ENCODE measurements around the gene TLDC2.

Gene TLDC2

GRCh38 chr20:36856691-36857635, 19.0 kb upstream of the TLDC2 start:
- Histone ChIP-seq H3K36me3 (ENCODE audit: insufficient read depth, low read length) (no peaks in the 10 kb centered on the region), H3K4me1 (ENCODE audit: insufficient read depth, low read length) (peaks cover 76% of the 10 kb centered on the region), H3K9ac (ENCODE audit: low read depth, low read length) (no peak overlapping the region), H3K9me3 (ENCODE audit: control insufficient read depth, insufficient read depth, low read length) (no peaks in the 10 kb centered on the region)

- H3K36me3 ChIP-seq (ENCODE audit: insufficient read depth, low read length): no peaks in the 10 kb centered on the region
- peaks cover 64% of the 10 kb centered on the region for H3K4me1 ChIP-seq (ENCODE audit: insufficient read depth, low read length)
- no peak overlapping the region for H3K9ac ChIP-seq (ENCODE audit: low read depth, low read length)
- H3K9me3 ChIP-seq (ENCODE audit: control insufficient read depth, insufficient read depth, low read length): no peaks in the 10 kb centered on the region
These were observed 16.7 kb upstream of the TLDC2 start for GRCh38 chr20:36859282-36859555.

GRCh38 chr20:36859700-36860330, 16.1 kb upstream of the TLDC2 start:
- H3K4me1 ChIP-seq (ENCODE audit: insufficient read depth, low read length): peaks cover 58% of the 10 kb centered on the region
- no peaks in the 10 kb centered on the region for H3K36me3 ChIP-seq (ENCODE audit: insufficient read depth, low read length)
- no peaks in the 10 kb centered on the region for H3K9me3 ChIP-seq (ENCODE audit: control insufficient read depth, insufficient read depth, low read length)
- no peak overlapping the region for H3K9ac ChIP-seq (ENCODE audit: low read depth, low read length)

DNA sequence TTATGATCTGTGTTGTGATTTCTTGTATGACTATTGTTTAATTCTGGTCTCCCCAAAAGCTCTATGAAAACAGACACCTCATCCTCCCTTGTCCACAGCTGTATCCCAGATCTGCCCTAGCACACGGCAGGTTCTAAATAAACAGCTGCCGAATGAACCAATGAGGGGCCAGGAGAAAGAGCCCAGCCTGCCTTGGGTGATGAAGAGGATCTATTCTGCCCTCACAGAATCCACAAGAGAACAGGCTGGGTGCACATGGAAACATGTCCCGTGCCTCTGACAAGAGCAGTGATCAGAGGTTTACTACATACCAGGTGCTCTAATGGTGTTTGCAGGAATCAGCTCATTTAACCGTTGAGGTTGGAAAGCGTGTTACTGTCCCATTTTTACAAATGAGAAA, 15.6 kb upstream of the TLDC2 start:
- H3K9me3 ChIP-seq (ENCODE audit: control insufficient read depth, insufficient read depth, low read length): no peaks in the 10 kb centered on the region
- H3K36me3 ChIP-seq (ENCODE audit: insufficient read depth, low read length): no peaks in the 10 kb centered on the region
- no peak overlapping the region for H3K9ac ChIP-seq (ENCODE audit: low read depth, low read length)
- peaks cover 54% of the 10 kb centered on the region for H3K4me1 ChIP-seq (ENCODE audit: insufficient read depth, low read length)

GRCh38 chr20:36860811-36861624, 14.9 kb upstream of the TLDC2 start:
- Histone ChIP-seq H3K9ac (ENCODE audit: low read depth, low read length) (peak overlapping the region; percentile 59; the same call in 1 of the 2 replicates), H3K4me1 (ENCODE audit: insufficient read depth, low read length) (peaks cover 49% of the 10 kb centered on the region), H3K36me3 (ENCODE audit: insufficient read depth, low read length) (no peaks in the 10 kb centered on the region), H3K9me3 (ENCODE audit: control insufficient read depth, insufficient read depth, low read length) (no peaks in the 10 kb centered on the region)

DNA sequence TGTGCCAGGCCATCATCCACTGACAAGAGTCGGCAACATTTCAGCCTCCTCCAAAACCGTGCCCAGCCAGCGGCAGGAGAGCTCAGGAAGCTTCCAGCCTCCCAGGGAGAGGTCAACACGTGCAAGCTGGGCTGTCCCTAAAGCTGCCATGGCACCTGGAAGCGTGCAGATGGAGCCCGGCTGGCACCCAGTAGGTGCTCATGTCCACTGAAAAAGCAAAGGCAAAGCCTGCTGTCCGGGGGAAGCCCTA, 14.4 kb upstream of the TLDC2 start:
- H3K36me3 ChIP-seq (ENCODE audit: insufficient read depth, low read length): no peaks in the 10 kb centered on the region
- H3K9me3 ChIP-seq (ENCODE audit: control insufficient read depth, insufficient read depth, low read length): no peaks in the 10 kb centered on the region
- H3K9ac ChIP-seq (ENCODE audit: low read depth, low read length): peak overlapping the region; percentile 59; the same call in 1 of the 2 replicates
- peaks cover 44% of the 10 kb centered on the region for H3K4me1 ChIP-seq (ENCODE audit: insufficient read depth, low read length)

GRCh38 chr20:36861875-36862801, 13.8 kb upstream of the TLDC2 start:
- H3K36me3 ChIP-seq (ENCODE audit: insufficient read depth, low read length): no peaks in the 10 kb centered on the region
- peak overlapping the region; percentile 59 for H3K9ac ChIP-seq (ENCODE audit: low read depth, low read length)
- peaks cover 38% of the 10 kb centered on the region for H3K4me1 ChIP-seq (ENCODE audit: insufficient read depth, low read length)
- H3K9me3 ChIP-seq (ENCODE audit: control insufficient read depth, insufficient read depth, low read length): no peaks in the 10 kb centered on the region

- Histone ChIP-seq H3K9ac (ENCODE audit: low read depth, low read length) (peak overlapping the region; percentile 59; the same call in 1 of the 2 replicates), H3K9me3 (ENCODE audit: control insufficient read depth, insufficient read depth, low read length) (no peaks in the 10 kb centered on the region), H3K36me3 (ENCODE audit: insufficient read depth, low read length) (no peaks in the 10 kb centered on the region), H3K4me1 (ENCODE audit: insufficient read depth, low read length) (peaks cover 32% of the 10 kb centered on the region)
These were observed 12.9 kb upstream of the TLDC2 start for GRCh38 chr20:36862857-36863668.

- Histone ChIP-seq H3K9ac (ENCODE audit: low read depth, low read length) (peak overlapping the region; percentile 74; the same call in 1 of the 2 replicates), H3K4me1 (ENCODE audit: insufficient read depth, low read length) (peaks cover 19% of the 10 kb centered on the region), H3K36me3 (ENCODE audit: insufficient read depth, low read length) (no peaks in the 10 kb centered on the region), H3K9me3 (ENCODE audit: control insufficient read depth, insufficient read depth, low read length) (no peaks in the 10 kb centered on the region)
These were observed 10.7 kb upstream of the TLDC2 start for GRCh38 chr20:36865076-36865860.

DNA sequence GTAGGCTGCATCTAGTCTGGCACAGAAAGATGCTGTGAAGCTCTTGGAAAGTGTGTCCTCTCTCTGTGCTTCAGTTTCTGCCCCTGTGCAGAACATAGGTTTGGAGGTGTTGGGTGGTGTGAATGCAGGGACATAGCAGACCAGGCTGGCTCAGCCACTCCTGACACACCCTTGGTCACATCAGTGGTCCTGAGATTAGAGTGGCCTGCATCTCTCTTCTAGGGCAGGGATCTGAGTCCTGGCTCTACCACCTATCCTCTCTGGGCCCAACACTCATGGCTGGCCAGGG, 10.1 kb upstream of the TLDC2 start:
- Histone ChIP-seq H3K9me3 (ENCODE audit: control insufficient read depth, insufficient read depth, low read length) (no peaks in the 10 kb centered on the region), H3K9ac (ENCODE audit: low read depth, low read length) (no peak overlapping the region), H3K4me1 (ENCODE audit: insufficient read depth, low read length) (peaks cover 14% of the 10 kb centered on the region)

GRCh38 chr20:36866164-36866563, 9.8 kb upstream of the TLDC2 start:
- Histone ChIP-seq H3K9ac (ENCODE audit: low read depth, low read length) (no peak overlapping the region), H3K9me3 (ENCODE audit: control insufficient read depth, insufficient read depth, low read length) (no peaks in the 10 kb centered on the region), H3K36me3 (ENCODE audit: insufficient read depth, low read length) (no peaks in the 10 kb centered on the region), H3K4me1 (ENCODE audit: insufficient read depth, low read length) (peaks cover 10% of the 10 kb centered on the region)

More for the DNA sequence above, 10.1 kb upstream of the TLDC2 start:
- no peaks in the 10 kb centered on the region for H3K36me3 ChIP-seq (ENCODE audit: insufficient read depth, low read length)

DNA sequence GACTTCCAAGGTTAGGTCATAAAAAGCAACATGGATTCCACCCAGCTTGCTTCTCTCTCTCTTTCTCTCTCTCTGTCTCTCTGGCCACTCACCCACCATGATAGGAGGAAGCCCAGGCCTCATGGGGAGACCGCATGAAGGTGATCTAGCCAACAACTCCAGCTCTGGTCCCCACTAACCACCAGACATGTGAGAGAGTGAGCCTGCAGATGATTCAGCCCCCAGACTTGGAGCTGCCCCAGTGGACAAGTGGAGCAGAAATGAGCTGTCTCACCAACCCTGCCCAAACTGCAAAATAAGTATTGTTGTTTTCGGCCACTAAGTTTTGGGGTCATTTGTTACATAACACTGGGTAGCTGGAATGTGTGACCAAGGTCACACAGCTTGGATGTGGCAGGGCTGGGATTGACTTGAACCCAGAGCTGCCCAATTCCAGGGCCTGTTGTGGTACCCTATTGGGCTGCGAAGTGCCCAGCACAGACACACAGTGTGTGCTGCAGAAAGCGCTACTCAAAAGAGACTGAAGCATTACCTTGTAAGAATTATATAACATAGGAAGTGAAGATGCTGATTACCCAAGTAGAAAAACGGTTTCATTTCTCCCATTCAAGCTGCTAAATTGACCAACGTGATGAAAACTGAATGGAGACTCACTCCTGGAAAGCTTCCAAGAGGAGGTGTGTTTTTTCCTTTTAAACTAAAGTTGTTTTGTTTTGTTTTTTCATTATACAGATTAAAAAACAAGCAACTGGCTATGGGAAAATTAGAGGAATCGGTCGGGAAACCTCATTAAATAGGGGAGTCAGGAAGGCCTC, 9.1 kb upstream of the TLDC2 start:
- Histone ChIP-seq H3K4me1 (ENCODE audit: insufficient read depth, low read length) (peaks cover 8% of the 10 kb centered on the region; the same call in 1 of the 2 replicates), H3K36me3 (ENCODE audit: insufficient read depth, low read length) (no peaks in the 10 kb centered on the region), H3K9ac (ENCODE audit: low read depth, low read length) (no peak overlapping the region), H3K9me3 (ENCODE audit: control insufficient read depth, insufficient read depth, low read length) (no peaks in the 10 kb centered on the region)

Data from ES-I3 (cell line).